CD4-positive, CD25-positive, alpha-beta regulatory T cell (primary cell): ENCODE measurements around the gene JAK1. TPM values are rescaled to one million over a fixed set of nuclear protein-coding genes. Genes with fewer than 3 reads are reported as not detected.

Experiments
- ATAC-seq, 2 donors: fragments of 150-1000 bp; cut with Tn5 transposase; one replicate each; pipeline ENCODE4 v1.10.0; 2021; ENCODE audit warnings: low read depth in 2 of 2, moderate number of reproducible peaks in 2 of 2, moderate library complexity in 1 of 2
- DNase-seq, 3 donors: peaks; one replicate each; pipeline versions ENCODE4 v3.0.0 to v3.0.0-alpha.2; 2012 to 2022; ENCODE audit warnings: mixed read lengths in 1 of 3
- H3K27ac ChIP-seq: one replicate; pipeline ENCODE4 v1.7.0; 2013; ENCODE audit warnings: mild to moderate bottlenecking, low read length; ENCODE audit not compliant: insufficient read depth, poor library complexity, severe bottlenecking
- H3K27me3 ChIP-seq: one replicate; pipeline ENCODE4 v1.7.0; 2013; ENCODE audit warnings: low read length; ENCODE audit not compliant: control insufficient read depth, insufficient read depth
- H3K36me3 ChIP-seq: one replicate; pipeline ENCODE4 v1.7.0; 2013; ENCODE audit warnings: mild to moderate bottlenecking, low read length, moderate library complexity; ENCODE audit not compliant: control insufficient read depth, insufficient read depth
- H3K4me1 ChIP-seq: 2 replicates; pipeline ENCODE4 v1.7.0; 2013; ENCODE audit warnings: mild to moderate bottlenecking, low read length; ENCODE audit not compliant: insufficient read depth, control insufficient read depth, poor library complexity, severe bottlenecking
- H3K4me3 ChIP-seq: one replicate; pipeline ENCODE4 v1.7.0; 2013; ENCODE audit warnings: low read depth, mild to moderate bottlenecking, low read length, moderate library complexity
- H3K9me3 ChIP-seq, 2 experiments: 1 replicate in 1 of 2; 2 replicates in 1 of 2; pipeline ENCODE4 v1.7.0; 2013; ENCODE audit warnings: low read length in 2 of 2, mild to moderate bottlenecking in 1 of 2, moderate library complexity in 1 of 2; ENCODE audit not compliant: control insufficient read depth in 2 of 2
- H3K27ac Mint-ChIP-seq, 3 donors: one replicate each; pipeline ENCODE4 v1.8.0; 2020 to 2022; ENCODE audit warnings: mild to moderate bottlenecking in 3 of 3, mixed read lengths in 3 of 3, moderate library complexity in 2 of 3
- H3K27me3 Mint-ChIP-seq: one replicate; pipeline ENCODE4 v1.8.0; 2022; ENCODE audit warnings: mild to moderate bottlenecking, mixed read lengths
- H3K36me3 Mint-ChIP-seq: one replicate; pipeline ENCODE4 v1.8.0; 2020; ENCODE audit warnings: mixed read lengths
- H3K4me1 Mint-ChIP-seq, 4 donors: one replicate each; pipeline ENCODE4 v1.8.0; 2020 to 2022; ENCODE audit warnings: mixed read lengths in 4 of 4, mild to moderate bottlenecking in 1 of 4
- H3K4me3 Mint-ChIP-seq, 4 donors: one replicate each; pipeline ENCODE4 v1.8.0; 2020 to 2022; ENCODE audit warnings: mild to moderate bottlenecking in 4 of 4, mixed read lengths in 4 of 4, moderate library complexity in 3 of 4
- H3K9me3 Mint-ChIP-seq, 7 donors: one replicate each; pipeline ENCODE4 v1.8.0; 2020 to 2022; ENCODE audit warnings: mixed read lengths in 7 of 7, mild to moderate bottlenecking in 3 of 7, moderate library complexity in 2 of 7
- polyA plus RNA-seq, 4 donors: library from polyadenylated mRNA; unstranded; fragments of 300-500 nt; fragmentation: Illumina TruSeq; gene quantifications; one replicate each; pipeline ENCODE4 v1.2.3, GENCODE V29; 2021
- total RNA-seq: library from RNA; stranded (reverse); gene quantifications from one replicate; pipeline ENCODE4 v1.2.3, GENCODE V29; 2022

The JAK1 gene
- total and polyA plus RNA-seq, 5 donors from 2014 or later: 215 to 333 (median 229) TPM

GRCh38 chr1:64886877-64887276 lies 79.5 kb downstream of the JAK1 start:
- peaks cover 44% of the 10 kb centered on the region for H3K4me1 ChIP-seq
- Mint-ChIP-seq H3K27me3 (no peaks in the 10 kb centered on the region), H3K27ac (peak overlapping the region; percentile 2 to 80 (median 32)), H3K4me3 (peak overlapping the region in 2 of 4 donors; percentile 3 to 28), H3K4me1 (peaks cover 41 to 92% (median 66%) of the 10 kb centered on the region in 4 donors), H3K36me3 (peaks cover 17% of the 10 kb centered on the region), H3K9me3 (peaks cover 0 to 2% (median 0%) of the 10 kb centered on the region in 7 donors)
- DNase-seq: no peak
- ATAC-seq: no peak
- no peak overlapping the region for H3K4me3 ChIP-seq
- H3K36me3 ChIP-seq: peaks cover 41% of the 10 kb centered on the region
- H3K27ac ChIP-seq: no peak overlapping the region
- no peaks in the 10 kb centered on the region for H3K27me3 ChIP-seq
- H3K9me3 ChIP-seq: no peaks in the 10 kb centered on the region

- Mint-ChIP-seq H3K4me3 (peak overlapping the region in 1 of 4 donors; percentile 28), H3K36me3 (peaks cover 25% of the 10 kb centered on the region), H3K9me3 (peaks cover 0 to 2% (median 0%) of the 10 kb centered on the region in 7 donors), H3K4me1 (peaks cover 41 to 88% (median 63%) of the 10 kb centered on the region in 4 donors), H3K27ac (peak overlapping the region in 1 of 3 donors; percentile 80), H3K27me3 (no peaks in the 10 kb centered on the region)
- Histone ChIP-seq H3K36me3 (peaks cover 48% of the 10 kb centered on the region), H3K27ac (no peak overlapping the region), H3K27me3 (no peaks in the 10 kb centered on the region), H3K4me3 (no peak overlapping the region), H3K4me1 (peaks cover 38% of the 10 kb centered on the region), H3K9me3 (no peaks in the 10 kb centered on the region)
- no peak for ATAC-seq
- DNase-seq: no peak
These were observed 80.7 kb downstream of the JAK1 start for GRCh38 chr1:64885648-64886047.

- Mint-ChIP-seq H3K4me3 (no peak overlapping the region), H3K9me3 (peaks cover 0 to 2% (median 0%) of the 10 kb centered on the region in 7 donors), H3K27ac (peak overlapping the region in 2 of 3 donors; percentile 11 to 91), H3K4me1 (peaks cover 33 to 86% (median 61%) of the 10 kb centered on the region in 4 donors), H3K36me3 (peaks cover 25% of the 10 kb centered on the region), H3K27me3 (no peaks in the 10 kb centered on the region)
- H3K4me3 ChIP-seq: no peak overlapping the region
- DNase-seq (no peak), ATAC-seq (no peak)
- no peak overlapping the region for H3K27ac ChIP-seq
- no peaks in the 10 kb centered on the region for H3K27me3 ChIP-seq
- peaks cover 54% of the 10 kb centered on the region for H3K36me3 ChIP-seq
- peaks cover 34% of the 10 kb centered on the region for H3K4me1 ChIP-seq
- no peaks in the 10 kb centered on the region for H3K9me3 ChIP-seq
These were observed 81.9 kb downstream of the JAK1 start for GRCh38 chr1:64884261-64885040.

GRCh38 chr1:64882574-64883255 lies 83.6 kb downstream of the JAK1 start:
- H3K9me3 Mint-ChIP-seq: peaks cover 0 to 2% (median 0%) of the 10 kb centered on the region in 7 donors
- no peaks in the 10 kb centered on the region for H3K9me3 ChIP-seq
- H3K27ac ChIP-seq: no peak overlapping the region
- no peak overlapping the region for H3K4me3 Mint-ChIP-seq
- H3K4me1 Mint-ChIP-seq: peaks cover 27 to 85% (median 61%) of the 10 kb centered on the region in 4 donors
- ATAC-seq: no peak
- no peak overlapping the region for H3K4me3 ChIP-seq
- DNase-seq: no peak
- H3K27ac Mint-ChIP-seq: peak overlapping the region in 1 of 3 donors; percentile 72
- H3K27me3 ChIP-seq: no peaks in the 10 kb centered on the region
- H3K36me3 ChIP-seq: peaks cover 61% of the 10 kb centered on the region
- no peaks in the 10 kb centered on the region for H3K27me3 Mint-ChIP-seq
- H3K4me1 ChIP-seq: peaks cover 40% of the 10 kb centered on the region
- peaks cover 31% of the 10 kb centered on the region for H3K36me3 Mint-ChIP-seq

- ATAC-seq: no peak
- Mint-ChIP-seq H3K4me3 (peak overlapping the region in 1 of 4 donors; percentile 4), H3K36me3 (peaks cover 31% of the 10 kb centered on the region), H3K4me1 (peaks cover 34 to 85% (median 64%) of the 10 kb centered on the region in 4 donors), H3K9me3 (peaks cover 0 to 2% (median 0%) of the 10 kb centered on the region in 7 donors), H3K27me3 (no peaks in the 10 kb centered on the region), H3K27ac (peak overlapping the region; percentile 53 to 73 (median 65))
- Histone ChIP-seq H3K36me3 (peaks cover 61% of the 10 kb centered on the region), H3K9me3 (no peaks in the 10 kb centered on the region), H3K27me3 (no peaks in the 10 kb centered on the region), H3K27ac (no peak overlapping the region), H3K4me3 (no peak overlapping the region), H3K4me1 (peaks cover 48% of the 10 kb centered on the region)
- no peak for DNase-seq
These were observed 85.1 kb downstream of the JAK1 start for GRCh38 chr1:64881281-64881680.

GRCh38 chr1:64880449-64880848 lies 85.9 kb downstream of the JAK1 start:
- H3K27me3 Mint-ChIP-seq: no peaks in the 10 kb centered on the region
- peaks cover 34 to 86% (median 69%) of the 10 kb centered on the region in 4 donors for H3K4me1 Mint-ChIP-seq
- H3K9me3 Mint-ChIP-seq: peaks cover 0 to 2% (median 0%) of the 10 kb centered on the region in 7 donors
- peaks cover 39% of the 10 kb centered on the region for H3K36me3 Mint-ChIP-seq
- Histone ChIP-seq H3K27ac (peak overlapping the region; percentile 25), H3K36me3 (peaks cover 62% of the 10 kb centered on the region), H3K27me3 (no peaks in the 10 kb centered on the region), H3K4me1 (peaks cover 57% of the 10 kb centered on the region), H3K4me3 (no peak overlapping the region), H3K9me3 (no peaks in the 10 kb centered on the region)
- ATAC-seq (no peak), DNase-seq (no peak)
- H3K4me3 Mint-ChIP-seq: peak overlapping the region in 2 of 4 donors; percentile 2 to 55
- peak overlapping the region in 2 of 3 donors; percentile 37 to 44 for H3K27ac Mint-ChIP-seq

- Mint-ChIP-seq H3K27ac (peak overlapping the region in 2 of 3 donors; percentile 75 to 87), H3K9me3 (peaks cover 0 to 2% (median 0%) of the 10 kb centered on the region in 7 donors), H3K4me1 (peaks cover 37 to 86% (median 72%) of the 10 kb centered on the region in 4 donors), H3K4me3 (no peak overlapping the region), H3K27me3 (no peaks in the 10 kb centered on the region), H3K36me3 (peaks cover 39% of the 10 kb centered on the region)
- Histone ChIP-seq H3K27me3 (no peaks in the 10 kb centered on the region), H3K4me1 (peaks cover 59% of the 10 kb centered on the region), H3K36me3 (peaks cover 65% of the 10 kb centered on the region), H3K27ac (peak overlapping the region; percentile 41), H3K4me3 (no peak overlapping the region), H3K9me3 (no peaks in the 10 kb centered on the region)
- ATAC-seq (no peak), DNase-seq (no peak)
These were observed 87.3 kb downstream of the JAK1 start for GRCh38 chr1:64878931-64879611.
